Naive B cell (primary cell): Measurements from ENCODE around the gene PLOD3. TPM values are rescaled to one million over a fixed set of nuclear protein-coding genes. Genes with fewer than 3 reads are reported as not detected.

Experiments
- ATAC-seq, 2 donors: fragments of 150-1000 bp; cut with Tn5 transposase; 2 replicates each; pipeline ENCODE4 v1.10.0; 2021; ENCODE audit warnings: low read depth in 2 of 2, mild to moderate bottlenecking in 2 of 2, moderate library complexity in 2 of 2
- DNase-seq: peaks from one replicate; pipeline ENCODE4 v3.0.0; 2022
- H3K27ac Mint-ChIP-seq, 6 donors: one replicate each; pipeline ENCODE4 v1.8.0; 2020 to 2022; ENCODE audit warnings: mild to moderate bottlenecking in 6 of 6, mixed read lengths in 6 of 6, moderate library complexity in 5 of 6, inconsistent platforms in 2 of 6
- H3K27me3 Mint-ChIP-seq, 3 donors: one replicate each; pipeline ENCODE4 v1.8.0; 2021 to 2022; ENCODE audit warnings: mixed read lengths in 3 of 3, mild to moderate bottlenecking in 1 of 3
- H3K36me3 Mint-ChIP-seq, 2 donors: one replicate each; pipeline ENCODE4 v1.8.0; 2020 to 2022; ENCODE audit warnings: mixed read lengths in 2 of 2, inconsistent platforms in 1 of 2, mild to moderate bottlenecking in 1 of 2
- H3K4me1 Mint-ChIP-seq, 3 donors: one replicate each; pipeline ENCODE4 v1.8.0; 2020 to 2022; ENCODE audit warnings: mixed read lengths in 3 of 3, inconsistent platforms in 1 of 3, mild to moderate bottlenecking in 1 of 3, moderate library complexity in 1 of 3
- H3K4me3 Mint-ChIP-seq, 8 donors: one replicate each; pipeline ENCODE4 v1.8.0; 2020 to 2022; ENCODE audit warnings: mild to moderate bottlenecking in 8 of 8, mixed read lengths in 8 of 8, moderate library complexity in 8 of 8, inconsistent platforms in 2 of 8
- H3K9me3 Mint-ChIP-seq, 7 donors: one replicate each; pipeline ENCODE4 v1.8.0; 2020 to 2022; ENCODE audit warnings: mixed read lengths in 7 of 7, mild to moderate bottlenecking in 5 of 7, inconsistent platforms in 2 of 7, moderate library complexity in 1 of 7
- polyA plus RNA-seq, 6 donors: library from polyadenylated mRNA; unstranded; fragments of 300-500 nt; fragmentation: Illumina TruSeq; gene quantifications; one replicate each; pipeline ENCODE4 v1.2.3, GENCODE V29; 2021; ENCODE audit warnings: low read depth in 6 of 6

Gene PLOD3
- polyA plus RNA-seq, 6 donors from 2014 or later = 10.2 to 16.5 (median 10.5) TPM

DNA sequence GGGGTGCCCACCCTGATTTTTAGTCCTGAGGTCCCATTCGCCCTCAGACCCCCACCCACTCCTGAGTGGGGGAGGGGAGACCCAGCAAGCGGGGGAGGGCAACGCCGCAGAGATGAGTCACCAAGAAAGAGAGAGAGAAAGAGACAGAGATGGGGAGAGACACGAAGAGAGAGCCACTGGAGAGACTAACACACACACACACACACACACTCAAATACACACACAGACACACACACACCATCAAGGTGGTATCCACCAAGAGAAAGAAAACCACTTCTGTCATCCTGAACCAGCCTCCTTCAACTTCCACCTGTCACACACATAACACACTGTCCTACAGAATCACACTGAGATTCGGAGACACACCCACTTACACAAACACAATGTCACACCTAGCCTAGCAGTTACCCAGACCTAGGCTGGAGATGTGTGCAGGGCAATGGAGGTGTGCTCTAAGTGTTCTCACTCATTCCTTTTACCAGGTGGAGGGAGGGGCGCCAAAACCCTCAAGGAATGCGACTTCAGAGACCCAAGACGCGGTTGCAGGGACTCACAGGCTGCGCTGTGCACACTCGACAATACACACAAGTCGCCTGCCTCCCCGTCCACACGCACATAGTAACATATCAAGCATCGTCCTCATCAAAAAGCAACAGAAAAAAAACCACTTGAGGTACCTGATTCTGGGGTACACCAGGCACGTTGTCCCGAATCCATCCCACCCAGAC lies 48.1 kb downstream of the PLOD3 start:
- H3K27ac Mint-ChIP-seq = peak overlapping the region in 4 of 6 donors; percentile 74 to 89 (median 82)
- ATAC-seq (no peak), DNase-seq (no peak)
- peaks cover 58 to 77% (median 75%) of the 10 kb centered on the region in 3 donors for H3K4me1 Mint-ChIP-seq
- H3K27me3 Mint-ChIP-seq = peaks cover 68 to 99% (median 87%) of the 10 kb centered on the region in 3 donors
- peaks cover 0 to 10% (median 7%) of the 10 kb centered on the region in 7 donors for H3K9me3 Mint-ChIP-seq
- H3K36me3 Mint-ChIP-seq = peaks cover 0 to 49% of the 10 kb centered on the region in 2 donors
- H3K4me3 Mint-ChIP-seq = peak overlapping the region in 5 of 8 donors; percentile 28 to 76 (median 60)

DNA sequence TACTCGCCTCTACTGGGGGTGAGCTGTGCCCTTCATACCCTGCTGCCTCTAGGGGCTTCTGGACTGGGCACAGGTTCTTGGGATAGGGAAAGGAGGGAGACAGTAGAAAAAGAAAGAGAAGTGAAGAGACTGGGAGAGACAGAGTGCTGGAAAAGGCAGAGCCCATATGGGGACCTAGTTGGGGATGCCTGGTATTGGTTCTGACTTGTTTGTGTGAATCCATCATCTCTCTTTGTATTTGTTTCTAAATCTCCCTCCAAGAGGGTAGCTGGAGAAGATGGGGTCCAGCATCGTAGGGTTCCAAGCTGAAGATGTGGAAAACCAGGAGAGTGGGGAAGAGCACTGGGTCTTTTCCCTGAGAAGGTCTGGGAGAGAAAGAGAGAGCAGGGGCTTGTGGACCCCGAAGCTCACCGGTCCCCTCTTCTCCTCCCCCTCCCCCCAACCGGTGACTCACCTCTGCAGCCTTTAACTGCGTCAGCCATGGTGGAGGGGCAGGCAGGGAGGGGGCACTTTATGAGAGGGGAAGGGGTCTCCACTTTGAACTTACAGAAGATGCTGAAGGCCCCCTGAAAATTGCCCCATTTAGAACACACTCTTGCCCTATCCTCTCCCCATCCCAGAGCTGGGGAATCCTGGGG lies 48.9 kb downstream of the PLOD3 start:
- Mint-ChIP-seq H3K36me3 (peaks cover 0 to 43% of the 10 kb centered on the region in 2 donors), H3K4me3 (peak overlapping the region in 4 of 8 donors; percentile 19 to 76 (median 48)), H3K4me1 (peaks cover 53 to 71% (median 69%) of the 10 kb centered on the region in 3 donors)

DNA sequence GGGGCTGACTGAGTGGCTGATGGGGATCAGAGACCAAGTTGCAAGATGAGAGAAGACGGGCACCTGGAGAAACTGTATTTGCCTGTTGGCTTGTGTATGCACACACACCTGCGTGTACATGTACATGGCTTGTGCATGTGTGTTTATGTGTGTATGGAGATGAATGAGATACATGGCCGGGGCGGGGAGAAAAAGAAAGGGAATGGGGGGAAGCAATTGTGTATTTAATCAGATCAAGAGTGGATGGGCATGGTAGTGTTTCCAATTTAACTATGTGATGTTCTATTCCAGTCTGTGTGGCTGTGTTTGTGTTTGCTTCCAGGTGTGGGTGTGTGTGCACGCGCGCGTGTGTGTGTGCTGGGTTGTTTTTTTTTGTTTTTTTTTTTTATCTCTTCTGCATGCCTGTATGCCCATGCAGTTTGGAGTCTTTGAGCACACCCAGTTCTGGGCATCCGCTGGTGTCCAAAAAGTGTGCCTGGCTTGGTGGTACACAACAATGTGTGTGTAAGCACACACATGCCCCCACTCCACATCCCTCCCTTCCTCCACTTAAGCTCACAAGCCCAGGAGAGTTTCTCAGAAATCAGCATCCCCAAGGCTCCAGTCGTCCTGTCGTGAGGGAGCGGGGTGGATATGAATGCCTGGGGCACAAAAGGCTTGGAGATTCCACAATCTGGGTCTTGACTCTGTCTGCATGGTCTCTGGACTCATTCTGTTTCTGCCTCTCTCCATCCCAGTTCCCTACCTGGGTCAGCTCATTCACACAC lies 49.6 kb downstream of the PLOD3 start:
- Mint-ChIP-seq H3K27ac (peak overlapping the region in 2 of 6 donors; percentile 74 to 93), H3K27me3 (peaks cover 60 to 87% (median 76%) of the 10 kb centered on the region in 3 donors), H3K4me3 (peak overlapping the region in 4 of 8 donors; percentile 19 to 61 (median 60)), H3K36me3 (peaks cover 0 to 43% of the 10 kb centered on the region in 2 donors), H3K4me1 (peaks cover 51 to 69% (median 65%) of the 10 kb centered on the region in 3 donors), H3K9me3 (peaks cover 0 to 10% (median 3%) of the 10 kb centered on the region in 7 donors)
- DNase-seq = no peak
- ATAC-seq = no peak

More for the DNA sequence above, 48.9 kb downstream of the PLOD3 start:
- H3K27ac Mint-ChIP-seq = peak overlapping the region in 2 of 6 donors; percentile 74 to 93
- peaks cover 62 to 94% (median 80%) of the 10 kb centered on the region in 3 donors for H3K27me3 Mint-ChIP-seq
- DNase-seq (no peak), ATAC-seq (no peak)
- H3K9me3 Mint-ChIP-seq = peaks cover 0 to 10% (median 3%) of the 10 kb centered on the region in 7 donors

DNA sequence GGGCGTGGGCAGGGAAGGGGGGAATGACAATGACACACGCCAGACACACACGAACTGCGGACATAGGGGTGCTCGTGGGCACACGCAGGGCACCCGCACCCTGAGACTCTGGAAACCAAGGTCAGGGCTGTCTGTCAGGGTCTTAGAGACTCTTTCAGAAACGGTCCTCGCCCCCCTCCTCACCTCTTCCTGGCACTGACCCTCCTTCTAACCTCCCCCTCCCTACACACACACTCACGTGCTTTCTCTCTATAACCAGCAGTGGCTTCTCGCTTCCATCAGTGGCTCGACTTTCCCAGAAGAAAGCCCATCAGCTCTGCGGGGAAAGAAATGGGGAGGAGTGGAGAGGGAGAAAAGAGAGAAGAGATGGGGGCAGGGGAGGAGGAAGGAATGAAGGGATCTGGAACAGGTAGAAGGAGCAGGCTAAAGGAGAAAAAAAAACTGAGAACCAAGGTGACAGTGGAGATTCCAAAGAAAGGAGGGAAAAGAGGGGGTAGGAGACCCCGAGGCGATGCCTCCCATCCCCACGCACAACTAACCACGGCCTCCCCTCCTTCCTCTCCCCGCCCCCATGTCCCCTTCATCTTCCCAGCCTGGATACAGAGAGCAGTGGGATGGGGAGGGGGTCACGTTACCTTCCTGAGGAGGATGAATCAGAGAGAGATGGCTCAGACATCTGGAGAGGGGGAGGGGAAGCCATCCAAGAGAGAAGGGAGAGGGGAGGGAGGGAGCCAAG lies 50.3 kb downstream of the PLOD3 start:
- no peak for DNase-seq
- peaks cover 0 to 10% (median 2%) of the 10 kb centered on the region in 7 donors for H3K9me3 Mint-ChIP-seq

DNA sequence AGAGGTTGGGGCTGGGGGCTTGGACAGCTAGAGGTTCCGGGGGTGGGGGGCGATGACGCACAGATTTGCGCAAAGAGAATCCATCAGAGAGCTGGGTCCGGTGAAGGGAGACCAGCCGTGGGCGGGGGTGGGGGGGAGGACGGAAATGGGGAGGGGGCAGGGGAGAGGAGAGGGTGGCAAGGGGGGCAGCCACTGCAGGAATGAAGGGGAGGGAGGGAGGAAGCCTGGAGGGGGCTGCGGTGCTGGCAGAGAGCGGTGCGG lies 50.8 kb downstream of the PLOD3 start:
- H3K36me3 Mint-ChIP-seq = peaks cover 0 to 38% of the 10 kb centered on the region in 2 donors
- no peak for DNase-seq
- peak overlapping the region in 3 of 6 donors; percentile 18 to 68 (median 39) for H3K27ac Mint-ChIP-seq
- H3K4me3 Mint-ChIP-seq = peak overlapping the region in 4 of 8 donors; percentile 12 to 86 (median 52)
- peaks cover 49 to 69% (median 62%) of the 10 kb centered on the region in 3 donors for H3K4me1 Mint-ChIP-seq
- ATAC-seq = no peak
- H3K27me3 Mint-ChIP-seq = peaks cover 57 to 74% (median 66%) of the 10 kb centered on the region in 3 donors
- H3K9me3 Mint-ChIP-seq = peaks cover 0 to 10% (median 2%) of the 10 kb centered on the region in 7 donors

More for the DNA sequence above, 50.3 kb downstream of the PLOD3 start:
- H3K36me3 Mint-ChIP-seq = peaks cover 0 to 43% of the 10 kb centered on the region in 2 donors
- no peak for ATAC-seq
- peak overlapping the region in 6 of 8 donors; percentile 8 to 86 (median 54) for H3K4me3 Mint-ChIP-seq
- H3K27me3 Mint-ChIP-seq = peaks cover 57 to 79% (median 71%) of the 10 kb centered on the region in 3 donors
- H3K4me1 Mint-ChIP-seq = peaks cover 53 to 73% (median 67%) of the 10 kb centered on the region in 3 donors
- peak overlapping the region in 4 of 6 donors; percentile 10 to 93 (median 79) for H3K27ac Mint-ChIP-seq

DNA sequence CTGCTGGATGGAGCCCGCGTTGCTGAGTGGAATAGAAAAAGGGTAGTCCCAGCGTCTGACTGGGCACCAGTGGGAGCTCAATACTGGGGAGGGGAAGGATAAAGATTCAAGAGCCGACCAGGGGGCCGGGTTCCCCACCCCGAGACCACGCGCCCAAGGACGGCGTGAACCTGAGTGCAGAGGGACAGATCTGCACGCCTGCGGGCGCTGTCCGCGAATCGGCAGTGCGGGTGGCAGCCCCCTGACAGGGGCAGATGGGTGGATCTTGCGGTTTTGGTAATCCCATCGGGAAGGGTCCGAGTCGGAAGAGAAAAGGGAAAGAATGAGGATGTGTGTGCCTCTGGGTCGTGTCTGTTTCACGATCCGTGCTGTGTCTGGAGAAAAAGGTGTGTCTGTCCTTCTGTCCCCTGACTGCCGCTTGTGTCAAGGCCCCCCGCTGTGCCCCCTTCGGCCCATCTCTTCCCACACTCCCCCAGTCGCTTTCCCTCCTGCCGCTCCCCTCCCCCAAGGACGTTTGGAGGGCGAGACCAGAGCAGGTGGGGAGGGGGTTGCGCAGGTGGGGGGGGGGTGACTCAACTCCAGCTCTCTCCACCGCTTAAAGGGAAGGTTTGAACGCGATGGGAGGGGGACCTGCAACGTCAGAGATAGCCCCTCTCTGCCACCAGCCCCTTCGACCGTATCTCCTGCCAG lies 51.3 kb downstream of the PLOD3 start:
- peaks cover 0 to 10% (median 2%) of the 10 kb centered on the region in 7 donors for H3K9me3 Mint-ChIP-seq
- H3K4me1 Mint-ChIP-seq = peaks cover 44 to 64% (median 57%) of the 10 kb centered on the region in 3 donors
- ATAC-seq (no peak), DNase-seq (no peak)
- H3K27ac Mint-ChIP-seq = peak overlapping the region in 5 of 6 donors; percentile 90 to 100 (median 95)
- peaks cover 52 to 70% (median 61%) of the 10 kb centered on the region in 3 donors for H3K27me3 Mint-ChIP-seq
- H3K36me3 Mint-ChIP-seq = peaks cover 0 to 33% of the 10 kb centered on the region in 2 donors
- H3K4me3 Mint-ChIP-seq = peak overlapping the region; percentile 79 to 90 (median 87)

DNA sequence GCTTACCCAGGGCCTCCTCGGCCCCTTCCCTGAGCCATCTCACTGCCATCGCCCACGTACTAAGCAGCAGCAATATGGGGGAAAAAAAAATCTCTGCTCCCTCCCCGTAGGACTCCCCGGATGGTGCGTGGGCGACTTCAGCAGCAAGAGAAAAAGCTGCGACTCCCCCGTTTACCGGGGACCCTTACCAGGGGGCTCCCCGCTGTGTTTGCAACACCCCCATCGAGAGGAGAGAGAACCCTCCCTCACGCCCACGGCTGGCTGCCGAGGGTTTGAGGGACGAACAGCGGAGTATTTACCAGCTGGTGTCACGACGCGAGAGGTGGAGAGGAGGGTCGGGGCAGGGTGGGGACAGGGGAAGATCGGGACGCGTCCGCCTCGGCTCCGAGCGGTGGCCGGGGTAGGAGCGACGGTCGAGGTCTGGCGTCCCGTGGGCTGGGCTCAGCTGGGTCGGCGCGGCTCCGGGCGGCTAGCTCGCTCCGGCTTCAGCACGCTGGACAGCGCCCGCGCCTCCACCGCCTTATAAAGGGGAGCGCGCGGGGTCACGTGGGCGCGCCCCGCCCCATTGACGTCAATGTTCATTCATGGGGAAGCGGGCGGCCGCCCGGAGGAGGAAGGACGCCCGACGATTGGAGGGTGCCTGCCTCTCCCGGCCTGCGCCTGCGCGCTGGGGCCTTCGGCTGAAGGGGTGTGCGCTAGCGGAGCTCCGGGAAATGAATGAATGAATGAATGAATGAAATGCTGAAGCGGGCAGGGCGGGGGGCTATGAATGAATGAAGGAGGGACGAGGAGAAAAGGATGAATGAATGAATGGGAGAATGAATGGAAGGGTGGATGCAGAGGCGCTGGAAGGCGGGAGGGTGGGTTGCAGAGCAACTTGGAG lies 52.1 kb downstream of the PLOD3 start, which contains the start of gene VGF:
TSS of gene VGF (minus strand) at position 495 of the 883 bp plus-strand sequence. CDS start 726 bp downstream, outside the sequence.
- Mint-ChIP-seq H3K27ac (peak within 1 kb of the TSS in 5 of 6 donors; percentile 90 to 100 (median 95)), H3K4me1 (peaks cover 38 to 56% (median 49%) of the 10 kb centered on the region in 3 donors), H3K4me3 (peak within 1 kb of the TSS; percentile 79 to 90 (median 87)), H3K9me3 (peaks cover 0 to 10% (median 2%) of the 10 kb centered on the region in 7 donors), H3K27me3 (peaks cover 44 to 62% (median 53%) of the 10 kb centered on the region in 3 donors), H3K36me3 (peaks cover 0 to 26% of the 10 kb centered on the region in 2 donors)
- ATAC-seq (peak; percentile 86 to 88), DNase-seq (peak; percentile 89)

DNA sequence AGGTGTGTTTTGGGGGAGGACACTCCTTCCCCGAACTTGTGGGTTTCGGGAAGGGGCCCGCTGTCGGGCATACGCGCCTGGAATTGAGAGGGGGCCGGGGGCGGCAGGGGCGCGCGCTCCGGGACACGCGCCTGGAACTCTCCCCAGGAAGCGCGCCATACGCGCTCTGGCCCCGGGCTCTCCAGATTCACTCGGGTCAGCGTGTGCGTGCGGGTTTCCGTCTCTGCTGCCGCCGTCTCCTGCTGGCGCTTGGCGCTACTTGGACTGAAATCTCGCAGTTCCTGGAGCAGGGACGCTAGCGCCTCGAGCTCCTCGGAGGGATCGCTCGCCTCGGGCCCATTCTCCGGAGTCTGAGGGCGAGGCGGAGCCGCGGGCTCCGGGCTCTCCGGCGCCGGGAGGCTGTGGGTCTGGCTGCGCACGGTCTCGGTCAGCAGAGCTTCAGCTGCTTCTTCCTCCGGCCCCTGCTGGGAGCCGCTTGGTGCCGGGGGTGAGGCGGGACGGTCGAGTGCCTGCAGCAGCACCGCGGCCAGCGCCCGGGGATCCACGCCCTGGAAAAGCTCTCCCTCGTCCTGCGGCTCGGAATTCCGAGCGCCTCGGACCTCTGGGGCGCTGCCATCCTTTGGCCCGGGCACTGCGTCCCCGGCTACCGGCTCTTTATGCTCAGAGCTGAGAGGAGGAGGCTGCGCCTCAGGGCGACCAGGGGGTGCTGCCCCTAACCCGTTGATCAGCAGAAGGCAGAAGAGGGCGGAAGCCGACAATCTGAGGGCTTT lies 53.1 kb downstream of the PLOD3 start:
- no peak for DNase-seq

DNA sequence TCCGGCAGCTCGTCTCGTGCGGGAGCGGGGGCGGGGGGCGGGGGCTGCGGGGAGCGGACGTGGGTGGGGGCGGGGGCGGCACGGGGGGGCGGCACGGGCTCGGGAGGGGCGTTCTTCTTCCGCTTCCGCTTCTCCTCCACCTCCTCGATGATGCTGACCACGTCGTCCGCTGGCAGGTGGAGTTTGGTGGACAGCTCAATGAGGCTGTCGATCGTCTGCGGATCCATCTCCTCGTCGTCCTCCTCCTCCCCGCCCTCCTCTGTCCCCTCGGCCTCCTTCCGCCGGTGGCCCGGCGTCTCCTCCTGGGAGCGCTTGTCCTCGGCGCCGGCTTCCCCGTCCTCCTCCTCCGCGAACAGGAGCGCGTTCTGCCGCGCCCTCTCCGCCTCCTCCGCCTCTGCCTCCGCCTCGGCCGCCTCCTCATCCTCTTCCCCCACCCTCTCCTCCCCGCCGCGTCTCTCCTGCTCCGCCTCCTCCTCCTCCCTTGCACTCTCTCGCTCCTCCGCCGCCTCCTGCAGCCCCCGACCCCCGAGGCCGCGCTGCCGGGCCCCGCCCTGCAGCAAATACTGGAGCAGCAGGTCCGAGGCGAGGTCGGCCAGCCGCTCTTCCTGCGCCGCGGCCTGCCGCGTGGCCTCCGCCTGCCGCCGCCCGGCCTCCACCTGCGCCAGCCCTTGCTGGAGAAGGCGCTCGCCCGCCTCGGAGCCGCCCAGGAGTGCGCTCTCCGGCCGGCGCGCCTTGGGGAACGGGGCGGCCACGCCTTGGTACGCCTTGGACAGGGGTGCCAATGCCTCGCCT lies 53.9 kb downstream of the PLOD3 start:
- Mint-ChIP-seq H3K27ac (no peak overlapping the region), H3K4me3 (peak overlapping the region; percentile 79 to 92 (median 85)), H3K27me3 (peaks cover 29 to 43% (median 35%) of the 10 kb centered on the region in 3 donors), H3K4me1 (peaks cover 25 to 41% (median 38%) of the 10 kb centered on the region in 3 donors), H3K9me3 (peaks cover 0 to 8% (median 2%) of the 10 kb centered on the region in 7 donors), H3K36me3 (peaks cover 0 to 25% of the 10 kb centered on the region in 2 donors)
- ATAC-seq = no peak
- DNase-seq = no peak

More for the DNA sequence above, 53.1 kb downstream of the PLOD3 start:
- peaks cover 0 to 30% of the 10 kb centered on the region in 2 donors for H3K36me3 Mint-ChIP-seq
- peaks cover 31 to 46% (median 39%) of the 10 kb centered on the region in 3 donors for H3K4me1 Mint-ChIP-seq
- H3K4me3 Mint-ChIP-seq = peak overlapping the region; percentile 70 to 86 (median 82)
- H3K9me3 Mint-ChIP-seq = peaks cover 0 to 9% (median 2%) of the 10 kb centered on the region in 7 donors
- peaks cover 35 to 51% (median 42%) of the 10 kb centered on the region in 3 donors for H3K27me3 Mint-ChIP-seq
- ATAC-seq = no peak
- peak overlapping the region in 2 of 6 donors; percentile 30 to 97 for H3K27ac Mint-ChIP-seq
